GM19328 (cell line): ENCODE data around the gene AMMECR1.
"Not testable (repeated sequence)": the region's sequence is repeated elsewhere in the genome, so short reads cannot be mapped to it uniquely, and the experiment has no call there.

Experiments used
- ATAC-seq: cut with Tn5 transposase; IDR thresholded peaks from one replicate; pipeline ENCODE4 v1.9.1; 2021; ENCODE audit warnings: mild to moderate bottlenecking, moderate library complexity; ENCODE audit not compliant: unreplicated experiment

AMMECR1 gene

GRCh38 chrX:110317820-110318663, at the start of gene AMMECR1:
Gene AMMECR1, minus strand, starts transcription at chrX:110318085. Its CDS starts 14 bp downstream, at chrX:110318071.
- ATAC-seq: peak; percentile 68

- no peak for ATAC-seq
These were observed 45.4 kb upstream of the AMMECR1 start for GRCh38 chrX:110363244-110363643.

- no peak for ATAC-seq
These were observed 41.4 kb upstream of the AMMECR1 start for GRCh38 chrX:110359273-110359672.

GRCh38 chrX:110358548-110358947, 40.7 kb upstream of the AMMECR1 start, which contains the start of gene RTL9:
Gene RTL9, plus strand, starts transcription at chrX:110358848. Its CDS starts 91,770 bp downstream, at chrX:110450618.
- no peak for ATAC-seq

GRCh38 chrX:110346681-110347080, 28.8 kb upstream of the AMMECR1 start:
- ATAC-seq: no peak

- peak; percentile 69 for ATAC-seq
These were observed 23.5 kb upstream of the AMMECR1 start for GRCh38 chrX:110341189-110342035.

- no peak for ATAC-seq
These were observed 21.1 kb upstream of the AMMECR1 start for GRCh38 chrX:110338935-110339334.

GRCh38 chrX:110333458-110333857, 15.6 kb upstream of the AMMECR1 start:
- not testable (repeated sequence) for ATAC-seq

- ATAC-seq: no peak
These were observed 13.7 kb upstream of the AMMECR1 start for GRCh38 chrX:110331444-110332030.

- ATAC-seq: not testable (repeated sequence)
These were observed 10.7 kb upstream of the AMMECR1 start for GRCh38 chrX:110328613-110329012.

- no peak for ATAC-seq
These were observed 9.5 kb upstream of the AMMECR1 start for GRCh38 chrX:110327336-110327735.

GRCh38 chrX:110326712-110327111, 8.8 kb upstream of the AMMECR1 start:
- ATAC-seq: no peak

GRCh38 chrX:110322603-110323002, 4.7 kb upstream of the AMMECR1 start:
- no peak for ATAC-seq

GRCh38 chrX:110321670-110322069, 3.8 kb upstream of the AMMECR1 start:
- no peak for ATAC-seq

GRCh38 chrX:110321081-110321480, 3.2 kb upstream of the AMMECR1 start:
- no peak for ATAC-seq

- no peak for ATAC-seq
These were observed 2.6 kb upstream of the AMMECR1 start for GRCh38 chrX:110320381-110320987.

- ATAC-seq: no peak
These were observed 731 bp upstream of the AMMECR1 start for GRCh38 chrX:110318664-110318968.

- ATAC-seq: peak; percentile 16
These were observed 645 bp downstream of the AMMECR1 start for GRCh38 chrX:110317061-110317819.

GRCh38 chrX:110316351-110317060, 1.4 kb downstream of the AMMECR1 start:
- ATAC-seq: no peak

GRCh38 chrX:110315551-110315950, 2.3 kb downstream of the AMMECR1 start:
- ATAC-seq: no peak
